Tibial nerve (tissue), 3 donors: ENCODE results near the gene GTF2A1L.

ENCODE experiments used
- CTCF ChIP-seq, 5 experiments: fragments of 200-600 bp in 3 of 5; fragments of 450-650 bp in 2 of 5; sonication (generic) in 3 of 5; IDR thresholded peaks; one replicate each; pipeline ENCODE4 v1.5.1; 2016 to 2019; ENCODE audit warnings: antibody characterized with exemption in 5 of 5, mild to moderate bottlenecking in 3 of 5, moderate library complexity in 2 of 5
- POLR2A ChIP-seq, 2 donors: fragments of 450-650 bp; IDR thresholded peaks; one replicate each; pipeline ENCODE4 v1.6.1; 2017; ENCODE audit warnings: antibody characterized with exemption in 2 of 2, mild to moderate bottlenecking in 2 of 2, moderate library complexity in 2 of 2

DNA sequence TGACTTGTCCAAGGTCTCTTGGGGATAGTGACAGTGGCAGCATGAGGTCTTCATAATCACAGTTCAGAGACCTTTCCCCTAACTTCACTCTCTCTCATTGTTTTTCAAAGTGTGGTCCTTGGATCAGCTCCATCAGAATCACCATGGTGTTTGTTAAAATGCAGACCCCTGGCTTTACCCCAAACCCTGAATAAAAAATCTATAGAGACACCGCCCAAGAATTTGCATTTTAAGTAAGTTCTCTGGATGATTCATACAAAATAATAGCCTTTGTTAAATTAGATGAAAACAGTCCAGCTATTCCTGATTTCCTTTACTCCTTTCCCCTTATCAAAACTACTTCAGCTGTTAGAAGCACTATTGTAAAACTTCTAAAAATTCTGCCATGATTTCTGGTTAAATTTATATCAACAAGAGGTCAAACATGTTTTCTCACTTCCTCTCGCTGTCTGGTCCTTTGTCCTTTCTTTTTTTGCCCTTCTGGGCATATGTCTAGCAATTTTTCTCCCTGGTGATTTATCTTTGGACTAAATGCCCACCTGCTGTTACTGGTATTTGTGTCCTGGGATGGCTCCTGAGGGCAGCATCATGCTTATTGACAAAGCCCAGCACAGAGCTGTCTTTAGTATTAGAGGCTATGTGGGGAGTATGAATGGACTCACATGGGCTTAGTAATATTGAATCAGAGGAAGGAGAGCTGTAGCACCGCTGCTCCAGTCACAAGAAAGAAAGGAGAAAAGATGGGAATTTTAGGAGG is 74.5 kb downstream of the GTF2A1L start:
- no peak for TF ChIP-seq CTCF (IDR thresholded peaks at IDR 0.05)
- TF ChIP-seq POLR2A (IDR thresholded peaks at IDR 0.05) = no peak
